Stimulated activated CD8-positive, alpha-beta memory T cell treated with anti-CD3 and anti-CD28 coated beads, Interleukin-2, amount 100 ng/mL, for 1 hour (primary cell): ENCODE data around the gene IER3.

ENCODE experiments used
- DNase-seq, 2 donors: peaks; one replicate each; pipeline ENCODE4 v3.0.0-alpha.2; 2020; ENCODE audit warnings: low read depth in 2 of 2

Gene IER3

DNA sequence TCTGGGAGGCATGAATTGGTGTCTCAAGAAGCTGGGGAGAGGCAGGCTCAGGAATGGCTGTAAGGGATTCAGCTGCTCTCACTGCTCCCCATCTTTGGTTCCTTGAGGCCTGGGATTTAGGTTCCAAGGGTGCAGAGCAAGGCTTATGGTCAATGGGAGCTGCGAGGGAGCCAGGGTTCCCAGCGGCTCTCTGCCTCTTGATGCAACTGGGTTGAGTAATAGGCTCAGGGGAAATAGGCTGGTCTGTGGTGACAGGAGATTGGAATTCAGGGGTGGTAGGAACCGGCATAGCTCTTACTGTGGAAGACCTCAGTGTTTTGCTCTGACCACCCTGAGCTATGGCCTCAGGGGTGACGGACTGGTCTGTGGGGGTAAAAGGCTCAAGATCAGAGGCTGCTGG is 40.5 kb downstream of the IER3 start:
- no peak for DNase-seq

DNA sequence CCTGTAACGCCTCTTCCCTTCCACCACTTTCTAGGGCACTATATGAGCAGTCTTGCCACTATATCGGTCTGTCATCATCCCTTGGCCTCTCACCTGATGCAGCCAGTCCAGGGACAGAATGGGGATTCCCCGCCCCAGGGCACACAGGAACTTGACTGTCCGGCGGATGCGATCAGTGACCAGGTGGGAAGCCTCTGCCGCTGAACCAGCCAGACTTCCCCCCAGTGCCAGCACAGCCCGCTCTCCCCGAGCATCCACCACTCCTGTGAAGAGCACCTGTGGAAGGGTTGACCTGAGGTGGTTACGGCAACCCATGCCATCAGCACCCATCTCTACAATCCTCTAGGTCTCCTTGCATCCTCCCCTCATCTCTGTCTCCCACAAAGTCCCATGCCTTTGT is 41.3 kb downstream of the IER3 start:
- no peak for DNase-seq

DNA sequence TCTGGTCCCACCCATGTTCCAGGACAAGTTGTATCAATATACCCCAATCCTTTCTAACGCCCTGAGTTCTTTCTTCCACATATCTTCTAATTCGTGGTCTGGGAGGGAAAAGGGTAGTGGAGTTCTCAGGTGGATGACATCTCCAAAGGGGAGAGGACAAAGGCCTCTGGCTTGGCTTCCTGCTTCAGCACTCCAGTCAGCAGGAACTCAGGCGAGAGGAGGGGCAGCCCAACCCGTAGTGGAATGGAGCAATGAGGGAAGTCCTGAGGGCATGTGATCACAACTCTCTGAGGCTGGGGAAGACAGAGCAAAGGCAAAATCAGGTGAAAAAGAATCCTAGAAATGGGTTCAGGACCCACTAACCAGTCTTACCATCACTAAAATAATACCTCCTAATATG is 44.0 kb downstream of the IER3 start:
- DNase-seq: no peak

DNA sequence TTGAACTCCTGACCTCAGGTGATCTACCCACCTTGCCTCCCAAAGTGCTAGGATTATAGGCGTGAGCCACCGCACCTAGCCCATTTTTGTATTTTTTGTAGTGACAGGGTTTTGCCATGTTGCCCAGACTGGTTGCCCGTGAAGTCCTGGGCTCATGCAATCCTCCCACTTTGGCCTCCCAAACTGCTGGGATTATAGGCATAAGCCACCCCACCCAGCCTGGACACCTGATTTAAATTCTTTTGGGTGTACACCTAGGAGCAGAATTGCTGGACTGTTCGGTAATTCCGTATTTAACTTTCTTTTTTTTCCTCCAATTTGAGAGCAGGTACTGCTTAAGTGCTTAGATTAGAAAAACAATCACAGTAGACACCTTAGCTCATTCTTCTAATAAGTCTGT is 47.9 kb downstream of the IER3 start:
- DNase-seq: no peak
